Cardiac fibroblast (primary cell): Measurements from ENCODE around the gene FAM78A.

Experiments used
- DNase-seq, 2 donors: peaks; one replicate each; pipeline versions ENCODE4 v3.0.0 to v3.0.0-alpha.2; 2010; ENCODE audit warnings: low read depth in 2 of 2
- H3K4me3 ChIP-seq, 2 donors: replicated peaks in 1 of 2; 1 replicate in 1 of 2; 2 replicates in 1 of 2; pipeline ENCODE4 v1.5.1; 2011; ENCODE audit warnings: low read depth in 2 of 2, low read length in 2 of 2, mild to moderate bottlenecking in 2 of 2, moderate library complexity in 1 of 2
- TF ChIP-seq, protein P1 (sequence below): IDR thresholded peaks from one replicate; pipeline ENCODE4 v1.5.1; 2011; ENCODE audit warnings: low read depth, mild to moderate bottlenecking, low read length, inconsistent platforms

FAM78A gene

DNA sequence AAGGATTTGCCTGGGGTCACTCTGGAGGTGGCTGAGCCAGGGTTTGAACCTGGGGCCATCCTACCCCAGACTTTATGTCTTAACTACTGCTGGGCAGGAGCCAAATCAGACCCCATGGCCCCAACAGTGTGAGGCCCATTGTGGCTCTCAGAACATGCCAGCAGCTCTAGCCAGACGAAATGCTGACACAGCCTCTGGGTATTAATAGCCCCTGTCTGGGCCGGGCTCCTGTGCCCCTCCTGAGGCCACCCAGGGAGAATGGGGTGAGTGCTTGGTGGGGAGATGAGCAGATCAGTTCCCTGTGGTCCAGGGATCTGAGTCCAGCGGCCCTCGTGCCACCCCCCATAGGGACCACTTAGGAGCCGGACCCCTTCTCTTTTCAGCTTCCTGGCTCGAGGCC lies 11.0 kb upstream of the FAM78A start:
- TF ChIP-seq, protein P1, sequence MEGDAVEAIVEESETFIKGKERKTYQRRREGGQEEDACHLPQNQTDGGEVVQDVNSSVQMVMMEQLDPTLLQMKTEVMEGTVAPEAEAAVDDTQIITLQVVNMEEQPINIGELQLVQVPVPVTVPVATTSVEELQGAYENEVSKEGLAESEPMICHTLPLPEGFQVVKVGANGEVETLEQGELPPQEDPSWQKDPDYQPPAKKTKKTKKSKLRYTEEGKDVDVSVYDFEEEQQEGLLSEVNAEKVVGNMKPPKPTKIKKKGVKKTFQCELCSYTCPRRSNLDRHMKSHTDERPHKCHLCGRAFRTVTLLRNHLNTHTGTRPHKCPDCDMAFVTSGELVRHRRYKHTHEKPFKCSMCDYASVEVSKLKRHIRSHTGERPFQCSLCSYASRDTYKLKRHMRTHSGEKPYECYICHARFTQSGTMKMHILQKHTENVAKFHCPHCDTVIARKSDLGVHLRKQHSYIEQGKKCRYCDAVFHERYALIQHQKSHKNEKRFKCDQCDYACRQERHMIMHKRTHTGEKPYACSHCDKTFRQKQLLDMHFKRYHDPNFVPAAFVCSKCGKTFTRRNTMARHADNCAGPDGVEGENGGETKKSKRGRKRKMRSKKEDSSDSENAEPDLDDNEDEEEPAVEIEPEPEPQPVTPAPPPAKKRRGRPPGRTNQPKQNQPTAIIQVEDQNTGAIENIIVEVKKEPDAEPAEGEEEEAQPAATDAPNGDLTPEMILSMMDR: no peak
- no peak overlapping the region for H3K4me3 ChIP-seq
- DNase-seq: no peak

DNA sequence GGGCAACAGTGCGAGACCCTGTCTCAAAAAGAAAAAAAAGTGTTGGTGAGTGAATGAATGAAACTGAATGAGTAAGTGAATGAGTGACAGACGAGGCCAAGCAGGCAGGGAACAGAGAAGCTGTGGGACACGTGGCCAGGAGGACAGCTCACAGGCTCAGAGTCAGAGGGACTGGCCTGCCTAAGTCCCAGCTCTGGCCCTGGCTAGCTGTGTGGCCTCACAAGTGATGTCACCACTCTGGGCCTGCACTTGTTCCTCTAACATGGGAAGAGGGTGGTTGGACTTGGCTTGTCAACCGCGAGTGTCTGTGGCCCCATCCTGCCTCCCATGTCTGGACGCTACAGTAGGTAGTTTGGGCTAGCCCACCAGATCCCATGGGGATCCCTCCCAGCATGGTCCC lies 8.5 kb upstream of the FAM78A start:
- H3K4me3 ChIP-seq: no peak overlapping the region
- no peak for DNase-seq
- TF ChIP-seq, protein P1: no peak

DNA sequence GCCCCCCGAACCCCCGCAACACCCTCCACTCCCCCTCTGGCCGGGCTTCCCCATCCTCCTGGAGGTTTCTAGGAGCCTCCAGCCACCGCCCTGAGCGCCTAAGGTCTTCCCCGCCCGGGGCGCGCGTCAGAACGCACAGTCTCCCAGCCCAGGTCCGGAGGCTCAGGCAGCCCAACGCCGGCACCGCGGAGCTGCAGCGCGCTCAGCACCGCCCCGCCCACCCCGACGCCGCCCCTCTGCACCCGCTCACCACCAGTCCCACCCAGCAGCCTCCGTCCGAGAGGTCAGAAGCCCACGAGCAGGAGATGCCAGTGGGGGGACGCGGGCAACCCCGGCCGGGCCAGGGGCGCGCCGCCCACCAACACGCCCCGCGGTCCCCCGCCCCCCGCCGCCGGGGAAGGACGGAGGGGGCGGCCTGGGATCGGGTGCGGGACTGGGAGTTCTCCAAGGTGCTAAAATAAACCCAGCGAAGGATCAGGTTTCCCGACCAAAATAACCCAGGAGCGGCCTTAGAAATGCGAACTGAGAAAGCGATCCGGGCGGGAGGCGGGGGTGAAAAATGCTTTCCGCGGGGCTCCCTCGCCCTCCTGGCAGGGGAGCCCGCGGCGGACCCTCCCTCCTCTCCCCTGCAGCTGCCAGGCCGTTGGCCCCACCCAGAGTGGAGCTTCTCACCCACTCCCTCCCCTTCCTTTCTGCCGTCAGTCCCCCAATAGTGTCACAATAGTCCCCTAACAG lies 6.5 kb upstream of the FAM78A start:
- TF ChIP-seq, protein P1: no peak
- no peak overlapping the region for H3K4me3 ChIP-seq
- DNase-seq: peak in 1 of 2 donors; percentile 18

DNA sequence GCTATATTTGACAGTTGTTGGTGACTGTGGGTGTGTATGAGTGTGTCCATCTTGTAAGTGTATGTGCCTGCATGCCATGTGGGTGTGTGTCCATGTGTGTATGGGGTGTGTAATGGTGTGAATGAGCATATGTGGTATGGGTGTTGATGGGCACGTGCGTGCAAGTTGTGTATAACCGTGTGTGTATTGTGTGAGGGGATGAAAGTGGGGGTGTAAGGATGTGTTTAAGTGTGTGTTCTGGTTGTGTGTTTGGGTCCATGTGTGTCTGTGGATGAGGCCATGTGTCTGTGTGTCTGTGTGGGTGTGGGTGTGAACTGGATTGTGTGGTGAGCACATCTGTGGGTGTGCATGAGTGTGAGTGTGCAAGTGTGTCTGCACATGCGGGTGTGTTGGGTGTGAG lies 5.9 kb upstream of the FAM78A start:
- TF ChIP-seq, protein P1: no peak
- DNase-seq: no peak
- H3K4me3 ChIP-seq: no peak overlapping the region

DNA sequence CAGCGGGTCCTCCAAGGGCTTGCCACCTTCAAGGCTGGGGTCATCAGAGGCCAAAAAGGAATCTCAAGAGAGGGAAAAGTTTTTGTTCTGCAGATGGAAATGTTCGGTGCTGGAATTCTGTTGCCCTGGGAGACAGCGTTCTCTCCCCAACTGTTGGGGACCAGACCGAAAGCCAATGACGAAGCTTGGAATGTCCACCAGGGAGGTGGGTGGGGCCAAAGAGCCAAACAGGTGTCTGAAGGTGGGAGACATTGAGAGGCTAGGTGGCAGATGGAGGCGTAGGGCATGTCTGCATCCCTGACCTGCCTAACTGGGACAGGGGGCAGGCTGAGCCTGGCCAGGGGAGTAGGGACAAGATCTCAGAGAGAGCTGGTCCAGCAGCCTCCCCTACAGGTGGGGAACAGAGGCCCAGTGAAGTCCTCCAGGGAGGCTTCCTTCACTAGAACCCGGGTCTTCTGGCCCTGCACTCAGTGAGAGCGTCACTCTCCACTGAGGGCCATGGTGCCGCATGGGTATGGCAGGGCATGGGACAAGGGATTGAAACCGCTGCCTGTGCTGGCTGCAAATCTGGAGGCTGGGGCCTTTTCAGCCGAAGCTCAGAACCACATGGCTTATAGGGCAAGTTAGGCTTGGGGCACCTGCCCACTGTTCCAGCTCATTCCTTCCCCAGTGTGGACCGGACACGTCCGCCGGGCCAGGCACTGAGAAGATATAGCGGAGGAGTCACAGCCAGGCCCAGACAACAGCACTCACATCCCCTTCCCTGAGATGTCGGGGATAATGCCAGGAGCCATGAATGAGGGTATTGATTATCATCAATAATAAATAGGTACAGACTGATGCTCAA lies 5.0 kb upstream of the FAM78A start:
- TF ChIP-seq, protein P1: no peak
- H3K4me3 ChIP-seq: no peak overlapping the region
- no peak for DNase-seq

DNA sequence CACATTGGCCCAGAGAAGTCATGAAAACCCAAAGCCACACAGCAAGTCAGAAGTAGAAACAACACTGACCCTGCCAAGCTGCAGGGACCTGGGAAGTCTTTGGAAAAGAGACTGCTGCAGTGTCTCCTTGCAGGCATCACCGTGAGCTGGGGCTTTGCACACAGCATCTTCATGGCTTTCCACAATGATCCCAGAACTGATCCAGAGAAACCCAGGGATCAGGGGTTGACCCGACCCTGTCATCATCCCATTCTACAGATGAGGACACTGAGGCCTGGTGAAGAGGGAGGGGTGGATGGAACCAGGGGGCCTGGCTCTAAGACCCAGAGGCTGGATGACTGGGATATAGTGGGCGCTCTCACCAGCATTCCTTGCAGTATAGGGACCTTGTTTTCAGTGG lies 4.3 kb upstream of the FAM78A start:
- TF ChIP-seq, protein P1: no peak
- DNase-seq: no peak
- H3K4me3 ChIP-seq: no peak overlapping the region
